MM.1S (cell line): ENCODE measurements around the gene GADD45B.

ENCODE experiments used
- EZH2 ChIP-seq: fragments of 300-600 bp; sonication (generic); optimal IDR thresholded peaks from 2 replicates; pipeline ENCODE3; 2017; ENCODE audit warnings: low read depth, mild to moderate bottlenecking, antibody characterized with exemption, low read length, mixed read lengths
- TF ChIP-seq, protein P1 (sequence below): fragments of 300-600 bp; sonication (generic); IDR thresholded peaks from 2 replicates; pipeline ENCODE4 v1.5.1; 2016; ENCODE audit warnings: antibody characterized with exemption, low read length, mixed read lengths

DNA sequence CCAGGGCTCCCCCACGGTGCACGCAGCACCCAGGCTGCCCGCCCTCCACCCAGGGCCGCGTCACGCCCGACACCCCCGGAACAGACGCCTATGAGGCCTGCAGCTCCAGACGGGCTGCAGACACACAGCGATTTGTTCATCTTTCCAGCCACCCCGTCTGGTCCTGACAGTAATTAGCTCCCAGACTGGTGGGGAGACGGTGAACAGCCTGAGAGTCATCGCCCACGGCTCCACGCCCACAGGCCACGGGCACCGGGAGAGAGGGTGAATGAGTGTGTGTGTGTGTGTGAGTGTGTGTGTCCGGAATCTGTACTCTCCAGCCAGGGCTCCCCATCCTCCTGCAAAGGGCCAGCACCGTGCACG lies 18.1 kb downstream of the GADD45B start:
- TF ChIP-seq, protein P1, sequence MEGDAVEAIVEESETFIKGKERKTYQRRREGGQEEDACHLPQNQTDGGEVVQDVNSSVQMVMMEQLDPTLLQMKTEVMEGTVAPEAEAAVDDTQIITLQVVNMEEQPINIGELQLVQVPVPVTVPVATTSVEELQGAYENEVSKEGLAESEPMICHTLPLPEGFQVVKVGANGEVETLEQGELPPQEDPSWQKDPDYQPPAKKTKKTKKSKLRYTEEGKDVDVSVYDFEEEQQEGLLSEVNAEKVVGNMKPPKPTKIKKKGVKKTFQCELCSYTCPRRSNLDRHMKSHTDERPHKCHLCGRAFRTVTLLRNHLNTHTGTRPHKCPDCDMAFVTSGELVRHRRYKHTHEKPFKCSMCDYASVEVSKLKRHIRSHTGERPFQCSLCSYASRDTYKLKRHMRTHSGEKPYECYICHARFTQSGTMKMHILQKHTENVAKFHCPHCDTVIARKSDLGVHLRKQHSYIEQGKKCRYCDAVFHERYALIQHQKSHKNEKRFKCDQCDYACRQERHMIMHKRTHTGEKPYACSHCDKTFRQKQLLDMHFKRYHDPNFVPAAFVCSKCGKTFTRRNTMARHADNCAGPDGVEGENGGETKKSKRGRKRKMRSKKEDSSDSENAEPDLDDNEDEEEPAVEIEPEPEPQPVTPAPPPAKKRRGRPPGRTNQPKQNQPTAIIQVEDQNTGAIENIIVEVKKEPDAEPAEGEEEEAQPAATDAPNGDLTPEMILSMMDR: no peak
- TF ChIP-seq EZH2: no peak
